ENCODE measurements around the gene DMD. TPM values are rescaled to one million over a fixed set of nuclear protein-coding genes. Genes with fewer than 3 reads are reported as not detected.
"Not testable (repeated sequence)": the region's sequence is repeated elsewhere in the genome, so short reads cannot be mapped to it uniquely, and the experiment has no call there.

DMD gene
- polyA plus RNA-seq, 3 donors: 17.3 to 18.8 (median 18.0) TPM

DNA sequence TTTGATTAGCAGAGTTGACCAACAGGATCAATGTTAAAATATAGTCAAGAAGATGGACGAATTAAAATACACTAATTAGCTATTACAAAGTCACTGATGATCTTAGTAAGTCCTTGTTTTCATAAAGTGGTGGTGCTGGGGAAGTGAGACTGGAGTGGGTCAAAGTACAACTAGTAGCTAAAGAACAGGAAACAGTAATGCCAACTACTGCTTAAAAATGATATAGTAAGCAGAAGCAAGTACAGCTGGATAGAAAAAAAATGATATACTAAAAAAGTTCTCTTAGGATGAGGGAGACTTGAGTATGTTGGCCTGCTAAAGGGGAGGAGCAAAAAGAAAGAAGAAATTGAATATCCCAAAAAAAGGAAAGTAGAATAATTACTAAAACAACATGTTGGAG, 1558.7 kb downstream of the DMD start:
- no peak for DNase-seq (ENCODE audit: extremely low read depth in 1 of 11, low read depth in 9 of 11, low spot score in 4 of 11)

DNA sequence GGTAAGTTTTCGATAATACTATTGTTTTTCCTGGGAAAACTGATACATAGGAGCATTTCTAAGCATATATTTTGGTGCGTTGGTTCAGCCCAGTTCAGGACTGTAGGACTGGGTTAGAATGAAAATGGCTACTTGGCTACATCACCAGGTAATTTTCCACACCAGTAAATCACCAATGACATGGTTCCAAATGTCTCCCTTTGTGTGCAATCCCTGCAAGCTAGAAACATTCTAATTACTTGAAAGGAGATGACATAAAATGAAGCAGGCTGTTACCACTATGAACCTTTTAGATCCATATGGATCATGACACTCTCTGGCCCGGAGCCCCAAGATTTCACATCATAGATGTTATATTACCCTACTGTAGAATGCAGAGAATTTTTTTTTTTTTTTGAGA, 1562.1 kb downstream of the DMD start:
- no peak for DNase-seq (ENCODE audit: extremely low read depth in 1 of 11, low read depth in 9 of 11, low spot score in 4 of 11)

DNA sequence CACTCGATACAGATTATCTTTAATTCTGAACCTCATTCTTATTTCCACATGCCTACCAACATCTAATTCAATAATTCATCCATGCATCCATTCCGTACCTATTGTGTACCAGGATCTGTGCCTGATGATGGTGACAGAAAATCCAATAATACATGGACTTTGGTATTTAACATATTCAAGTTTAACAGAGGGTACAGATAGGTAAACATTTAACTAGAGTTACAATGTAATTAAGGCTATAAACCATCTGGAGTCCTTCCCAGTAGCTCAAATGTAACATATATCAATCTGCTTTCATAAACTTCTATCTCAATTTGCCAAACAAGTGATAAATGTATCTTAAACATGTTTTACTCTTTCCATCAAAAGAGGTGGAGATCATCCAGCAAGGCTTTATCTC, 1578.0 kb downstream of the DMD start:
- DNase-seq (ENCODE audit: extremely low read depth in 1 of 11, low read depth in 9 of 11, low spot score in 4 of 11): no peak

DNA sequence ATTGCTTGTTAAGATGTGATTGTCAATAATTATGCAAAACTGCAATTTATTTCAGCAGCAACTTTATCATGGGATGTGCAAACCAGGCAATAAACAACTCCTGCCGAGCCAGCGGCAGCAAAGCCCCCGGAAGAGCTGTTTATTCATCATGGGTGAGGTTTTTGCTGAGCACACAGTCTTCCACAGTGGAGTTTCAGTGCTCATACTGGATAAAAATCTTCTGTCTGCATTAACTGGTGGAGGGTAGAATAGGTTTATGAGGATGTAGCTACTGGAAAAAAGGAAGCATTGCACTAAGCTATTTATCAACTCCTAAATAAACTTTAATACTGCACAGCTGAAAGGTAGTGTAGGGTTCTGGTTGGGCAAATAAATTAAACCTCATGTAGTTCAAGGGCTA, 1582.2 kb downstream of the DMD start:
- no peak for DNase-seq (ENCODE audit: extremely low read depth in 1 of 11, low read depth in 9 of 11, low spot score in 4 of 11)

DNA sequence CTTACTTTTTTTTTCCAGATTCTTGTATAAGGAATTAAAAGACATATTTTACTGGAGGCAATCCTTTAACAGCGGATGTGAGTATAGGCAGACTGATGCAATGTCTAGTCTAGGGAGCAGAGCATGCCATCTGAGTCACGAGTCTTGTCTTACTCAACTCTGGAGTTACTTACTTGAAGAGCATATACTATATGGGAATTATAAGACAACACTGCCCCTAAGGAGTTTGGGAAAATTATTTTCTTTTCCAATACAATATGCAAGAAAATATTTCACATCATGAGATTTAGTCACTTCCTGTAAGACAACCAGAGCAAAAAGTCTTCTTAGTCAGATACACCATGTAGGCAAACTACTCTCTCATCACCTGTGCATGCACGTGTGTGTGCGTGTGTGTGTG, 1602.2 kb downstream of the DMD start:
- no peak for DNase-seq (ENCODE audit: extremely low read depth in 1 of 11, low read depth in 9 of 11, low spot score in 4 of 11)

GRCh38 chrX:31608638-31609037, 1602.7 kb downstream of the DMD start:
- DNase-seq (ENCODE audit: extremely low read depth in 1 of 11, low read depth in 9 of 11, low spot score in 4 of 11): no peak

GRCh38 chrX:31606771-31607170, 1604.6 kb downstream of the DMD start:
- no peak for DNase-seq (ENCODE audit: extremely low read depth in 1 of 11, low read depth in 9 of 11, low spot score in 4 of 11)

GRCh38 chrX:31604629-31605221, 1606.6 kb downstream of the DMD start:
- DNase-seq (ENCODE audit: extremely low read depth in 1 of 11, low read depth in 9 of 11, low spot score in 4 of 11): peak in 1 of 11 donors; percentile 8

GRCh38 chrX:31603411-31604120, 1607.8 kb downstream of the DMD start:
- peak in 1 of 11 donors; percentile 3 for DNase-seq (ENCODE audit: extremely low read depth in 1 of 11, low read depth in 9 of 11, low spot score in 4 of 11)

DNA sequence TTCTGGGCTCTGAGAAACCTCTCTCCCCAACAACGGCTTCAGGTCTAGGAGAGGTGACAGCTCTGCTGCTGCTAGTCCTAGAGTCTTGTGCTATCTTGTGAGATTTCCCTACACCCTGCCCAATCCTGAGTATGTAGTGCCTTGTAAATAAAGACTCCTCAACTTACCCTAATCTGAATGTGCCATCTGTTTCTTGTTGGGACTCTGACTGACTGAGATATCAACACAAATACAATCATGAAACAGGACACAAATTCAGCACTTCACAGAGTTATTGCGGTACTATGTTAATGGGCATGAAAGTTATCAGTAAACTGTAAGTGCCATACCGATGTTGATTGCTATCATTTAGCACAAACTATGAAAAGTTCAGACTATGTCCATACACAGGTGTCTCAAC, 1610.5 kb downstream of the DMD start:
- no peak for DNase-seq (ENCODE audit: extremely low read depth in 1 of 11, low read depth in 9 of 11, low spot score in 4 of 11)

- no peak for DNase-seq (ENCODE audit: extremely low read depth in 1 of 11, low read depth in 9 of 11, low spot score in 4 of 11)
These were observed 1618.0 kb downstream of the DMD start for GRCh38 chrX:31593353-31593752.

DNA sequence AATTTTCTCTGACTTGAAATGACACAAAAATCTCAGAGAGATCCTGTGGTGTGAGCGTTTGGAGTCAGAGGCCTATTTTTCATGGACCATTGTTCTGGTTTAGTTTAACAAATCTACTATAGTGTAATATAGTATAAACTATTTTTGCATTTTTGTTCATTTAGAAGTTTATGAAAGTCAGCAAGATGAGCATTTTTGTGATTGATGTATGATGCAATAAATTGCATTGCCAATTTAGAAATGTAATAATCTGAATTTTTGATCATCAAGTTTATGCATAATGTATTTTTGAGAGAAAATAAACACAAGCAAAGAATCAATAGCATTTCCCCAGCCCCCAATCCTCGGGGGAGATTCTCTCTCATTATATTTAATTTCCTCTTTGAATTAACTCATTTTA, 1620.0 kb downstream of the DMD start:
- DNase-seq (ENCODE audit: extremely low read depth in 1 of 11, low read depth in 9 of 11, low spot score in 4 of 11): no peak

DNA sequence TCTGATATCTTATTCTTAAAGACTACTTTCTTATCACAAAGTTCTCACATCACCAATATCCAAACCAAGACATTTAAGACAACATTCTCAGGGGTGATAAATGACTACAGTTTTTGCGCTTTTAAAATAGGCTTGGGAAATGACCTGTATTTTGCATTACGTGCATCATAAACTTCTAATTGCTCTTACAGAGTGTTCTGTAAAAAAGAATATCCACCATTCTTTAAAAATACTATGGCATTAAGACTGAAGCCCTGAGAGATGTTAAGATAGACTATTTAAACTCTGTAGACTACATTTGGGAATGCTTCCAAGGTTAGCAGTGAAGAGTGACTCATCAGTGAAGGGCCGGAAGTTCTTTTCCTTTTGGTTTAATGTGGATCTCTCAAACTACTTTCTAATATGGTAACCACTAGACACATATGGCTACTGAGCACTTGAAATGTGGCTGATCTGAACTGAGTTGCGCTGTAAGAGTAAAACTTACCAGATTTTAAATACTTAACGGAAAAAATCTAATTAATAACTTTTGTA, 1620.7 kb downstream of the DMD start:
- DNase-seq (ENCODE audit: extremely low read depth in 1 of 11, low read depth in 9 of 11, low spot score in 4 of 11): peak in 1 of 11 donors; percentile 4

- DNase-seq (ENCODE audit: extremely low read depth in 1 of 11, low read depth in 9 of 11, low spot score in 4 of 11): no peak
These were observed 1621.8 kb downstream of the DMD start for GRCh38 chrX:31589503-31589902.

DNA sequence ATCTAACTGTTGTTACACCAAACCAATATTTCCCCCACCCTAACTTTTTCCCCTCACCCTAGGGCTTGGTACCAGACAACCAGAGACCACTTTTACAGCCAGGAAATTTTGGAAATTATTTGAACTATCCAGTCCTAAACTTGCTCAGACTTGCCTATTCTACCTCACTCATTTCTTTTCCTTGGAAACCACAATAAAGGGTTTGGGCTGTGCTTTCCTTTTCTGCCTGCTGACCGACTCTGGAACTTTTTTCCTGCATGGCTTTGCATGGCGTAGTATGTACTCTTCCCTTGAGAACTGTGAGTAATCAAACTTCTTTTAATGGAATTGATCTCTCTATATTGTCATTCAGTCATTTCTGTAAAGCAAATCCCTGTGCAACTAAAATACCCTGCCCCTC, 1623.0 kb downstream of the DMD start:
- no peak for DNase-seq (ENCODE audit: extremely low read depth in 1 of 11, low read depth in 9 of 11, low spot score in 4 of 11)

DNA sequence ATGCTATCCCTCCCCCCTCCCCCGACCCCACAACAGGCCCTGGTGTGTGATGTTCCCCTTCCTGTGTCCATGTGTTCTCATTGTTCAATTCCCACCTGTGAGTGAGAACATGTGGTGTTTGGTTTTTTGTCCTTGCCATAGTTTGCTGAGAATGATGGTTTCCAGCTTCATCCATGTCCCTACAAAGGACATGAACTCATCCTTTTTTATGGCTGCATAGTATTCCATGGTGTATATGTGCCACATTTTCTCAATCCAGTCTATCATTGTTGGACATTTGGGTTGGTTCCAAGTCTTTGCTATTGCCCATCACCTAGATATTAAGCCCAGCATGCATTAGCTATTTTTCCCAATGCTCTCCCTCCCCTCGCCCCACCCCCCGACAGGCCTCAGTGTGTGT, 1627.5 kb downstream of the DMD start:
- DNase-seq (ENCODE audit: extremely low read depth in 1 of 11, low read depth in 9 of 11, low spot score in 4 of 11): not testable (repeated sequence)

DNA sequence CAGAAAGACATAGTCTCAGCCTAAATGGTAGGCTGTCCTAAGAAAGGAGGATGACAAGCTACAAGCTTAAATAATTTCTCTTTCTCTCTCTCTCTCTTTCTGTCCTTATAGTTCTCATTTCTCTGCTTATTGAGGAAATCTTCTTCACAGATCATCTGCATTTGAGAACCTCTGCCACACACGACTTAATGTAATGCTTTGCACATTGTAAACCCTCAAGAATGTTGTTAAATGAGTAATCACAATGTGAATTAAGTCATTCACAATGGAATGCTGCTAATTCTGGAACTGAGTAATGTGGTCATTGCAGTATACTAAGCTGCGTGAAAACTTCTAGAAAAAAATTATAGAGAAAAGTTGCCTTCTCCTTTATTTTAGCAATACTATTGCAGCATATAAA, 1630.6 kb downstream of the DMD start:
- DNase-seq (ENCODE audit: extremely low read depth in 1 of 11, low read depth in 9 of 11, low spot score in 4 of 11): no peak

- DNase-seq (ENCODE audit: extremely low read depth in 1 of 11, low read depth in 9 of 11, low spot score in 4 of 11): no peak
These were observed 1631.1 kb downstream of the DMD start for GRCh38 chrX:31580227-31580626.

DNA sequence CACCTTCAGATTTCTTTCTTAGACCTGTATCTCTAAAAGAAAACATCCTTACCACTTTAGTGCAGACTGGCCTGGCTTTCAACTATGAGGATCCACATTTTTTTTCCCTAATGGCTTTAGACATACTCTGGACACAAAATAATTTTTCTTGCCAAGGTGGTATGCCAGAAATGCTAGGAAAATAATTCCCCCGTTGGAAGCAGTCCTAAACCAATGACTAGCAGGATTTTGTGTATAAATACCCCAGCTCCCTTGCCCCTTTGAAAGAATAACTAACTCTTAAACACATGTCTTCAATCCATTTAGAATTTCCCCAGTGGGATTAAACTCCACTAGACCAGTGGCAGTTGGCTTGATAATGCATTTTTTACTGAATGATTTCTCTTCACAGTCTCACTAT, 1639.0 kb downstream of the DMD start:
- no peak for DNase-seq (ENCODE audit: extremely low read depth in 1 of 11, low read depth in 9 of 11, low spot score in 4 of 11)

DNA sequence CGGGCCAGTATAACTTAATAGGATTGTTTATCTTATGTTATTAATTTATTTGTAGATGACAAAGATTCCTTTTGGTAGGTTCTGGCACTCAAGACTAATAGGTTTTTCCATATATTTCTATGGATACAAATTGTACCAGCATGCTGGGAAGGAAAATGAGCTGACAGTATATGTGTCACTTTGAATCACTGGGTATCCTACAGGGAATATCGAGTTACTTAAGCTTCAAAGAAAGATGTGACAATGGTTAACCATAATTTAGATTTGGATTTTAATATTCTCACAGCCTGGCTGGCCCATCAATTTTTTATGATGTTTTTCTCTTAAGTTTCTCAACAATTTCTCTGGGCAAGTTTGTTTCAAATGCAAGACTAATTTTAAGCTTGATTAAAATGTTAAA, 1640.7 kb downstream of the DMD start:
- DNase-seq (ENCODE audit: extremely low read depth in 1 of 11, low read depth in 9 of 11, low spot score in 4 of 11): no peak

DNA sequence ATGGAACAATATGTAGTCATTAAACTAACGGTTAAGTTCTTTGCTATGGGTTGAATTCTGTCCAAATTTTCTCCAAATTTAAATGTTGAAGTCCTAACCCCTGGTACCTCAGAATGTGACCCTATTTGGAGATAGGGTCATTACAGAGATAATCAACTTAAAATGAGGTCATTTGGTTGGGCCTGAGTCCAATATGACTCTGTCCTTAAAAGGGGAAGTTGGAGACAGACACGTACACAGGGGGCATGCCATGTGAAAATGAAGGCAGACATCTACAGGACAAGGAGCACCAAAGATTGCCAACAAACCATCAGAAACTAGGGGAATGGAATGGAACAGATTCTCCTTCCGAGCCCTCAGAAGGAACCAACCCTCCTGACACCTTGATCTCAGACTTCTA, 1647.6 kb downstream of the DMD start:
- DNase-seq (ENCODE audit: extremely low read depth in 1 of 11, low read depth in 9 of 11, low spot score in 4 of 11): no peak
